Adipose tissue (tissue), 3 donors: ENCODE measurements around the gene APOA4. TPM values are rescaled to one million over a fixed set of nuclear protein-coding genes. Genes with fewer than 3 reads are reported as not detected.

Source experiments
- H3K27ac ChIP-seq: one replicate; pipeline ENCODE4 v1.5.1; 2013; ENCODE audit warnings: low read depth, low read length
- WGBS, 3 donors: extraction: QIAGEN DNeasy Blood & Tissue Kit; methylation state at CpG; one replicate each; pipeline ENCODE4 v1.1.7; 2013; 5-methylcytosine and 5-hydroxymethylcytosine counted together
- polyA plus RNA-seq, 3 donors: library from polyadenylated mRNA; stranded (reverse); fragments of 200-250 nt; gene quantifications; one replicate each; pipeline ENCODE4 v1.2.3, GENCODE V29; 2013
- donor health status: healthy with polysubstance abuse.
- donor health status: Bipolar disorder and iron deficiency.
- donor health status: healthy.

Gene APOA4
- 1 to 10 TPM in 1 of 3 donors, under 1 TPM in 1, not detected in 1; 0.31 to 1.4 TPM for polyA plus RNA-seq

- H3K27ac ChIP-seq: no peak within 1 kb of the TSS
- 71 to 84% (median 84%) methylated on average over 14 to 16 of the region's 16 CpGs for WGBS, 3 donors
These were observed at the start of gene APOA4 for GRCh38 chr11:116823031-116823843. TSS of gene APOA4 (minus strand) at chr11:116823304. CDS start at chr11:116823191, 113 bp downstream.

GRCh38 chr11:116871248-116871647, 48.1 kb upstream of the APOA4 start:
- H3K27ac ChIP-seq: no peak overlapping the region
- WGBS, 3 donors: 36 to 69% (median 43%) methylated on average over 3 of the region's 3 CpGs

GRCh38 chr11:116870054-116870453, 47.0 kb upstream of the APOA4 start:
- H3K27ac ChIP-seq: no peak overlapping the region
- 52 to 89% (median 67%) methylated on average over 3 of the region's 3 CpGs for WGBS, 3 donors

GRCh38 chr11:116869610-116870009, 46.5 kb upstream of the APOA4 start:
- H3K27ac ChIP-seq: no peak overlapping the region
- WGBS, 3 donors: 66 to 95% (median 88%) methylated on average over 4 of the region's 4 CpGs

- no peak overlapping the region for H3K27ac ChIP-seq
- WGBS, 3 donors: 82 to 89% (median 82%) methylated on average over 3 of the region's 3 CpGs
These were observed 45.0 kb upstream of the APOA4 start for GRCh38 chr11:116868066-116868465.

GRCh38 chr11:116867619-116868018, 44.5 kb upstream of the APOA4 start:
- WGBS, 3 donors: 95 to 99% (median 97%) methylated on average over 11 of the region's 11 CpGs
- H3K27ac ChIP-seq: no peak overlapping the region

- H3K27ac ChIP-seq: no peak overlapping the region
- 85 to 93% (median 86%) methylated on average over 6 of the region's 6 CpGs for WGBS, 3 donors
These were observed 43.8 kb upstream of the APOA4 start for GRCh38 chr11:116866804-116867455.

- H3K27ac ChIP-seq: no peak overlapping the region
- 64 to 78% (median 66%) methylated on average over 1 of the region's 1 CpG for WGBS, 3 donors
These were observed 42.6 kb upstream of the APOA4 start for GRCh38 chr11:116865696-116866095.

GRCh38 chr11:116864531-116864930, 41.4 kb upstream of the APOA4 start:
- no peak overlapping the region for H3K27ac ChIP-seq
- WGBS, 3 donors: 88 to 92% (median 92%) methylated on average over 5 of the region's 5 CpGs

- no peak overlapping the region for H3K27ac ChIP-seq
- WGBS, 3 donors: 93 to 98% (median 97%) methylated on average over 3 of the region's 3 CpGs
These were observed 39.8 kb upstream of the APOA4 start for GRCh38 chr11:116862951-116863350.

GRCh38 chr11:116862185-116862584, 39.1 kb upstream of the APOA4 start:
- 80 to 92% (median 88%) methylated on average over 3 of the region's 3 CpGs for WGBS, 3 donors
- H3K27ac ChIP-seq: no peak overlapping the region

GRCh38 chr11:116861539-116861938, 38.4 kb upstream of the APOA4 start:
- WGBS, 3 donors: 92 to 97% (median 95%) methylated on average over 1 of the region's 1 CpG
- no peak overlapping the region for H3K27ac ChIP-seq

- WGBS, 3 donors: 89 to 94% (median 94%) methylated on average over 6 of the region's 6 CpGs
- no peak overlapping the region for H3K27ac ChIP-seq
These were observed 37.2 kb upstream of the APOA4 start for GRCh38 chr11:116860303-116860702.

GRCh38 chr11:116859175-116859574, 36.1 kb upstream of the APOA4 start:
- 94 to 99% (median 95%) methylated on average over 8 of the region's 8 CpGs for WGBS, 3 donors

GRCh38 chr11:116857936-116858335, 34.8 kb upstream of the APOA4 start:
- no peak overlapping the region for H3K27ac ChIP-seq
- WGBS, 3 donors: 81 to 90% (median 82%) methylated on average over 7 of the region's 7 CpGs

More at GRCh38 chr11:116859175-116859574, 36.1 kb upstream of the APOA4 start:
- no peak overlapping the region for H3K27ac ChIP-seq

- H3K27ac ChIP-seq: no peak overlapping the region
- WGBS, 3 donors: 81 to 90% (median 87%) methylated on average over 2 of the region's 2 CpGs
These were observed 34.2 kb upstream of the APOA4 start for GRCh38 chr11:116857316-116857715.

- WGBS, 3 donors: 76 to 97% (median 77%) methylated on average over 5 of the region's 5 CpGs
- no peak overlapping the region for H3K27ac ChIP-seq
These were observed 33.3 kb upstream of the APOA4 start for GRCh38 chr11:116856423-116856822.

GRCh38 chr11:116855413-116855812, 32.3 kb upstream of the APOA4 start:
- no peak overlapping the region for H3K27ac ChIP-seq
- 78 to 88% (median 82%) methylated on average over 7 of the region's 7 CpGs for WGBS, 3 donors

- WGBS, 3 donors: 45 to 71% (median 59%) methylated on average over 6 of the region's 6 CpGs
- H3K27ac ChIP-seq: no peak overlapping the region
These were observed 30.5 kb upstream of the APOA4 start for GRCh38 chr11:116853461-116854073.
